Left lung (tissue), 10 donors: ENCODE data around the gene TLK1. TPM values are rescaled to one million over a fixed set of nuclear protein-coding genes. Genes with fewer than 3 reads are reported as not detected.
A peak's percentile ranks its signal among the peaks of the same experiment; 100 is the strongest.

Source experiments
- ATAC-seq: fragments of 200-7000 bp; cut with Tn5 transposase; one replicate; pipeline ENCODE4 v1.9.1; 2020; ENCODE audit warnings: moderate library complexity
- DNase-seq, 4 donors: peaks; one replicate each; pipeline ENCODE4 v3.0.0-alpha.2; 2013 to 2020
- H3K27ac ChIP-seq, 2 donors: fragments of 200-600 bp; sonication (generic) in 1 of 2; one replicate each; pipeline versions ENCODE4 v1.5.0 to v1.8.0; 2020 to 2021
- H3K27me3 ChIP-seq, 2 donors: fragments of 200-600 bp; sonication (generic) in 1 of 2; one replicate each; pipeline versions ENCODE4 v1.5.0 to v1.8.0; 2020 to 2021
- H3K36me3 ChIP-seq, 2 donors: fragments of 200-600 bp; sonication (generic) in 1 of 2; one replicate each; pipeline versions ENCODE4 v1.5.0 to v1.8.0; 2020 to 2021
- H3K4me1 ChIP-seq, 2 donors: fragments of 200-600 bp; one replicate each; pipeline ENCODE4 v1.8.0; 2021
- H3K4me3 ChIP-seq, 2 donors: fragments of 200-600 bp; sonication (generic) in 1 of 2; one replicate each; pipeline versions ENCODE4 v1.5.0 to v1.8.0; 2020 to 2021; ENCODE audit warnings: mild to moderate bottlenecking in 1 of 2
- H3K9me3 ChIP-seq, 2 donors: fragments of 200-600 bp; sonication (generic) in 1 of 2; one replicate each; pipeline versions ENCODE4 v1.5.0 to v1.8.0; 2020 to 2021
- intact Hi-C, 2 donors: fragments of 100-400 bp; cut with DNase I; formaldehyde crosslinking; loops; one replicate each; pipeline versions ENCODE4 v1.11.2 to v1.14.2; 2022
- polyA plus RNA-seq, 6 donors: library from polyadenylated mRNA; unstranded; fragments of 120-200 nt; gene quantifications; one replicate each; pipeline ENCODE4 v1.2.1, GENCODE V29; 2013; ENCODE audit not compliant: insufficient read length in 6 of 6
- total RNA-seq, 2 donors: library from RNA; stranded (reverse); fragmentation: NEBNext Ultra II Directional; extraction: Animal tissue kit (Norgen Biotek cat#: 25700); gene quantifications; one replicate each; pipeline ENCODE4 v1.2.1, GENCODE V29; 2021
- TF ChIP-seq, protein P1 (sequence below), 2 donors: fragments of 200-600 bp; sonication (generic) in 1 of 2; IDR thresholded peaks; one replicate each; pipeline versions ENCODE4 v1.5.0 to v1.8.0; 2021; ENCODE audit warnings: antibody characterized with exemption in 2 of 2
- donor health status: DM: no; HTN: yes; CAD: no.
- donor health status: DM: no; HTN: no; CAD: no.

The TLK1 gene
- total and polyA plus RNA-seq, 8 donors, result 35.3 to 49.8 (median 40.4) TPM

- intact Hi-C loops, result no loop called here
- H3K9me3 ChIP-seq, result no peaks in the 10 kb centered on the region
- no peak for DNase-seq
- H3K27me3 ChIP-seq, result no peaks in the 10 kb centered on the region
- H3K4me1 ChIP-seq, result no peaks in the 10 kb centered on the region
- no peak overlapping the region for H3K4me3 ChIP-seq
- H3K36me3 ChIP-seq, result peaks cover 0 to 4% of the 10 kb centered on the region in 2 donors
- no peak overlapping the region for H3K27ac ChIP-seq
- no peak for ATAC-seq
- TF ChIP-seq, protein P1, sequence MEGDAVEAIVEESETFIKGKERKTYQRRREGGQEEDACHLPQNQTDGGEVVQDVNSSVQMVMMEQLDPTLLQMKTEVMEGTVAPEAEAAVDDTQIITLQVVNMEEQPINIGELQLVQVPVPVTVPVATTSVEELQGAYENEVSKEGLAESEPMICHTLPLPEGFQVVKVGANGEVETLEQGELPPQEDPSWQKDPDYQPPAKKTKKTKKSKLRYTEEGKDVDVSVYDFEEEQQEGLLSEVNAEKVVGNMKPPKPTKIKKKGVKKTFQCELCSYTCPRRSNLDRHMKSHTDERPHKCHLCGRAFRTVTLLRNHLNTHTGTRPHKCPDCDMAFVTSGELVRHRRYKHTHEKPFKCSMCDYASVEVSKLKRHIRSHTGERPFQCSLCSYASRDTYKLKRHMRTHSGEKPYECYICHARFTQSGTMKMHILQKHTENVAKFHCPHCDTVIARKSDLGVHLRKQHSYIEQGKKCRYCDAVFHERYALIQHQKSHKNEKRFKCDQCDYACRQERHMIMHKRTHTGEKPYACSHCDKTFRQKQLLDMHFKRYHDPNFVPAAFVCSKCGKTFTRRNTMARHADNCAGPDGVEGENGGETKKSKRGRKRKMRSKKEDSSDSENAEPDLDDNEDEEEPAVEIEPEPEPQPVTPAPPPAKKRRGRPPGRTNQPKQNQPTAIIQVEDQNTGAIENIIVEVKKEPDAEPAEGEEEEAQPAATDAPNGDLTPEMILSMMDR (IDR thresholded peaks at IDR 0.05), result no peak
These were observed 51.7 kb downstream of the TLK1 start for GRCh38 chr2:171109020-171109419.

DNA sequence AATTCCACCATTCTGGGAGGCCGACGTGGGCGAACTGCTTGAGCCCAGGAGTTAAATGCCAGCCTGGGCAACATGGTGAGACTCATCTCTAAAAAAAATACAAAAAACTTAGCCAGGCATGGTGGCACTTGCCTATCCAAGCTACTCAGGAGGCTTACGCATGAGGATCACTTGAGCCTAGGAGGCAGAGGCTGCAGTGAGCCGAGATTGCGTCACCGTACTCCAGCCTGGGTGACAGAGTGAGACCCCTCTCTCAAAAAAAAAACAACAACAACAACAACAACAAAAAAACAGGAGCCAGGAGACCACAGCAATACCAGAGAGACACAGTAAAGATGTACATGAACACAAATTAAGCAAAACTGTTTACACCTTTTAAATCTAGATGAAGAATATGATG lies 52.9 kb downstream of the TLK1 start:
- Histone ChIP-seq H3K4me3 (no peak overlapping the region), H3K27me3 (no peaks in the 10 kb centered on the region), H3K27ac (no peak overlapping the region), H3K9me3 (no peaks in the 10 kb centered on the region), H3K4me1 (no peaks in the 10 kb centered on the region), H3K36me3 (peaks cover 0 to 4% of the 10 kb centered on the region in 2 donors)
- DNase-seq, result no peak
- no peak for ATAC-seq
- TF ChIP-seq, protein P1 (IDR thresholded peaks at IDR 0.05), result no peak
- intact Hi-C loops, result no loop called here

GRCh38 chr2:171104379-171104778 lies 56.3 kb downstream of the TLK1 start:
- H3K36me3 ChIP-seq, result no peaks in the 10 kb centered on the region
- no peaks in the 10 kb centered on the region for H3K27me3 ChIP-seq
- ATAC-seq, result no peak
- H3K4me3 ChIP-seq, result no peak overlapping the region
- DNase-seq, result no peak
- TF ChIP-seq, protein P1 (IDR thresholded peaks at IDR 0.05), result no peak
- no peaks in the 10 kb centered on the region for H3K4me1 ChIP-seq
- intact Hi-C loops, result no loop called here
- no peak overlapping the region for H3K27ac ChIP-seq
- peaks cover 0 to 10% of the 10 kb centered on the region in 2 donors for H3K9me3 ChIP-seq

GRCh38 chr2:171102802-171103201 lies 57.9 kb downstream of the TLK1 start:
- no peaks in the 10 kb centered on the region for H3K27me3 ChIP-seq
- TF ChIP-seq, protein P1 (IDR thresholded peaks at IDR 0.05), result no peak
- no peak overlapping the region for H3K27ac ChIP-seq
- DNase-seq, result peak in 1 of 4 donors; percentile 5
- H3K4me3 ChIP-seq, result no peak overlapping the region
- ATAC-seq, result peak; percentile 77
- no peaks in the 10 kb centered on the region for H3K4me1 ChIP-seq
- H3K9me3 ChIP-seq, result peaks cover 0 to 22% of the 10 kb centered on the region in 2 donors
- H3K36me3 ChIP-seq, result no peaks in the 10 kb centered on the region
- intact Hi-C loops, result no loop called here

- ATAC-seq (no peak), DNase-seq (no peak)
- H3K4me1 ChIP-seq, result no peaks in the 10 kb centered on the region
- H3K27me3 ChIP-seq, result no peaks in the 10 kb centered on the region
- intact Hi-C loops, result no loop called here
- H3K4me3 ChIP-seq, result no peak overlapping the region
- TF ChIP-seq, protein P1 (IDR thresholded peaks at IDR 0.05), result no peak
- H3K27ac ChIP-seq, result no peak overlapping the region
- H3K9me3 ChIP-seq, result peaks cover 0 to 30% of the 10 kb centered on the region in 2 donors
- H3K36me3 ChIP-seq, result no peaks in the 10 kb centered on the region
These were observed 60.3 kb downstream of the TLK1 start for GRCh38 chr2:171100370-171100769.
